Panc1 (cell line): Measurements from ENCODE around the gene DDC. TPM values are rescaled to one million over a fixed set of nuclear protein-coding genes. Genes with fewer than 3 reads are reported as not detected.

Experiments
- ATAC-seq: fragments of 200-7000 bp; cut with Tn5 transposase; 2 replicates; pipeline ENCODE4 v1.9.1; 2020; ENCODE audit warnings: mild to moderate bottlenecking, moderate library complexity
- BruUV-seq: library from RNA; stranded (reverse); fragments of 400-500 nt; replicated peaks from 2 replicates; lab custom pipeline; 2021; lab: Mats Ljungman, UMichigan
- CTCF ChIA-PET: fragments of 300-600 bp; sonication (Branson Sonifier 250); formaldehyde crosslinking; loops from one replicate; lab custom pipeline; 2022; ENCODE audit warnings: antibody characterized with exemption; lab: Charles Lee
- POLR2A ChIA-PET: fragments of 300-600 bp; sonication (Branson Sonifier 250); formaldehyde crosslinking; loops from one replicate; lab custom pipeline; 2022; ENCODE audit warnings: antibody characterized with exemption; lab: Charles Lee
- DNase-seq: peaks from one replicate; pipeline ENCODE4 v3.0.0-alpha.2; 2010; ENCODE audit warnings: low read depth, low spot score
- H3K27ac ChIP-seq: 2 replicates; pipeline ENCODE4 v1.5.1; 2011; ENCODE audit warnings: mild to moderate bottlenecking, low read length, inconsistent platforms
- H3K27me3 ChIP-seq: fragments of 200-500 bp; sonication (Bioruptor generic); 2 replicates; pipeline ENCODE4 v1.6.0; 2014; ENCODE audit warnings: low read length, inconsistent platforms; ENCODE audit not compliant: control insufficient read depth, insufficient read depth
- H3K36me3 ChIP-seq: fragments of 200-500 bp; sonication (Bioruptor generic); 2 replicates; pipeline ENCODE4 v1.5.1; 2014; ENCODE audit warnings: inconsistent platforms, mild to moderate bottlenecking, low read length, moderate library complexity; ENCODE audit not compliant: control insufficient read depth, insufficient read depth
- H3K4me1 ChIP-seq: 2 replicates; pipeline ENCODE4 v1.5.1; 2011; ENCODE audit warnings: inconsistent platforms, mild to moderate bottlenecking, low read length, moderate library complexity; ENCODE audit not compliant: control insufficient read depth, insufficient read depth
- H3K4me3 ChIP-seq, 2 experiments: 2 replicates each; pipeline ENCODE4 v1.5.1; 2011 to 2012; ENCODE audit warnings: low read depth in 2 of 2, low read length in 2 of 2, mild to moderate bottlenecking in 2 of 2, inconsistent platforms in 1 of 2, moderate library complexity in 1 of 2
- H3K9me3 ChIP-seq: fragments of 200-500 bp; sonication (Bioruptor generic); 2 replicates; pipeline ENCODE4 v1.5.1; 2014; ENCODE audit warnings: low read depth, mild to moderate bottlenecking, inconsistent platforms, low read length, moderate library complexity; ENCODE audit not compliant: control insufficient read depth, insufficient read depth
- CTCF ChIP-seq: fragments of 450-650 bp; IDR thresholded peaks from 2 replicates; pipeline ENCODE4 v1.5.1; 2017; ENCODE audit warnings: mild to moderate bottlenecking
- POLR2AphosphoS5 ChIP-seq: IDR thresholded peaks from 2 replicates; pipeline ENCODE4 v1.6.1; 2012; ENCODE audit warnings: mild to moderate bottlenecking, low read depth, low read length, moderate library complexity
- SIN3A ChIP-seq: IDR thresholded peaks from 2 replicates; pipeline ENCODE4 v1.6.1; 2012; ENCODE audit warnings: low read depth, mild to moderate bottlenecking, low read length, moderate library complexity, borderline replicate concordance; ENCODE audit not compliant: insufficient read depth
- TCF7L2 ChIP-seq: IDR thresholded peaks from 2 replicates; pipeline ENCODE4 v1.6.1; 2011; ENCODE audit warnings: mild to moderate bottlenecking, low read depth, low read length, inconsistent platforms
- in situ Hi-C: cut with HindIII; loops from 2 replicates; pipeline ENCODE4 v1.10.0; 2016; ENCODE audit warnings: low sequenced_read_pairs, low pct_unique_long_range_greater_than_20kb
- intact Hi-C: fragments of 100-400 bp; cut with micrococcal nuclease; formaldehyde crosslinking; loops from one replicate; pipeline ENCODE4 v1.10.0; 2022; ENCODE audit not compliant: unreplicated experiment
- total RNA-seq: library from RNA; stranded (reverse); gene quantifications from one replicate; pipeline ENCODE4 v1.2.1, GENCODE V29; 2021; ENCODE audit not compliant: unreplicated experiment
- TF ChIP-seq, protein P1 (sequence below), 2 experiments: IDR thresholded peaks; 2 replicates each; pipeline ENCODE4 v1.6.1; 2011 to 2012; ENCODE audit warnings: low read depth in 2 of 2, control low read depth in 1 of 2, low read length in 1 of 2, mild to moderate bottlenecking in 1 of 2, moderate library complexity in 1 of 2; ENCODE audit not compliant: insufficient read depth in 1 of 2

The DDC gene
- total RNA-seq, 1 experiment from 2014 or later = not detected

GRCh38 chr7:50418526-50419290 lies 146.5 kb downstream of the DDC start:
- no peak for DNase-seq
- TF ChIP-seq CTCF (no peak), TCF7L2 (no peak), SIN3A (no peak), POLR2AphosphoS5 (no peak)
- TF ChIP-seq, protein P1, sequence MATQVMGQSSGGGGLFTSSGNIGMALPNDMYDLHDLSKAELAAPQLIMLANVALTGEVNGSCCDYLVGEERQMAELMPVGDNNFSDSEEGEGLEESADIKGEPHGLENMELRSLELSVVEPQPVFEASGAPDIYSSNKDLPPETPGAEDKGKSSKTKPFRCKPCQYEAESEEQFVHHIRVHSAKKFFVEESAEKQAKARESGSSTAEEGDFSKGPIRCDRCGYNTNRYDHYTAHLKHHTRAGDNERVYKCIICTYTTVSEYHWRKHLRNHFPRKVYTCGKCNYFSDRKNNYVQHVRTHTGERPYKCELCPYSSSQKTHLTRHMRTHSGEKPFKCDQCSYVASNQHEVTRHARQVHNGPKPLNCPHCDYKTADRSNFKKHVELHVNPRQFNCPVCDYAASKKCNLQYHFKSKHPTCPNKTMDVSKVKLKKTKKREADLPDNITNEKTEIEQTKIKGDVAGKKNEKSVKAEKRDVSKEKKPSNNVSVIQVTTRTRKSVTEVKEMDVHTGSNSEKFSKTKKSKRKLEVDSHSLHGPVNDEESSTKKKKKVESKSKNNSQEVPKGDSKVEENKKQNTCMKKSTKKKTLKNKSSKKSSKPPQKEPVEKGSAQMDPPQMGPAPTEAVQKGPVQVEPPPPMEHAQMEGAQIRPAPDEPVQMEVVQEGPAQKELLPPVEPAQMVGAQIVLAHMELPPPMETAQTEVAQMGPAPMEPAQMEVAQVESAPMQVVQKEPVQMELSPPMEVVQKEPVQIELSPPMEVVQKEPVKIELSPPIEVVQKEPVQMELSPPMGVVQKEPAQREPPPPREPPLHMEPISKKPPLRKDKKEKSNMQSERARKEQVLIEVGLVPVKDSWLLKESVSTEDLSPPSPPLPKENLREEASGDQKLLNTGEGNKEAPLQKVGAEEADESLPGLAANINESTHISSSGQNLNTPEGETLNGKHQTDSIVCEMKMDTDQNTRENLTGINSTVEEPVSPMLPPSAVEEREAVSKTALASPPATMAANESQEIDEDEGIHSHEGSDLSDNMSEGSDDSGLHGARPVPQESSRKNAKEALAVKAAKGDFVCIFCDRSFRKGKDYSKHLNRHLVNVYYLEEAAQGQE (IDR thresholded peaks at IDR 0.05; ENCODE audit: insufficient read depth in 1 of 2, low read depth in 2 of 2, low read length in 1 of 2) = no peak
- ATAC-seq = no peak
- Histone ChIP-seq H3K36me3 (no peaks in the 10 kb centered on the region), H3K4me3 (no peak overlapping the region), H3K9me3 (no peaks in the 10 kb centered on the region), H3K27ac (no peak overlapping the region), H3K4me1 (no peaks in the 10 kb centered on the region), H3K27me3 (no peaks in the 10 kb centered on the region)
- BruUV-seq = no TSS peak
- intact Hi-C loops = loop anchor here (2.0 kb wide), 3 partner anchors 214 to 326 kb away; partner anchors contain the start of gene ZPBP
- ChIA-PET POLR2A (no interaction called here), CTCF (interaction anchor here (0.8 to 2.2 kb wide), 5 partner anchors 11 to 742 kb away, joined by 3 to 23 read pairs (median 5); no protein-coding TSS in a partner anchor)
- in situ Hi-C loops = no loop called here

DNA sequence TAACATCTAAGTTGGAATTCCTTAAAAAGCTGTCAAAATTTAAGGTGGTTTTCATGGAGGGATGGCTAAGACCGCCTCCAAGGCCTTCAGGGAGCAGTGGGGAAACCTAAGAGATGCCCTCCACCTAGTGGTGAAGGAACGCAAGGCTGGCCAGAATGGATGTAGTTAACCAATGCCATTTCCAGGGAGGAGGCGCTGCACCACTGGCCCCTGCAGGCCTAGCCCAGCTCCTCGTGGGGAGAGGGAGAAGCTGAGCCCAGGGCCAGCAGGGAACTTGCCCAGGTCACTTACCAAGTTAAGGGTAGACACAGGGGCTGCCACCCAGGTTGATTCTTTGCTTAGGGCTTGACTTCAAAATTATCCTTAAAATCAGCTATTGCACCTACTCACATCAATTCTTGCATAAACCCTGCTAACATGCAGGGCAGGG lies 147.1 kb downstream of the DDC start:
- POLR2A ChIA-PET = no interaction called here
- CTCF ChIA-PET = interaction anchor here (0.8 to 2.2 kb wide), 5 partner anchors 11 to 743 kb away, joined by 3 to 23 read pairs (median 5); no protein-coding TSS in a partner anchor
- intact Hi-C loops = loop anchor here (2.0 kb wide), 3 partner anchors 213 to 325 kb away; partner anchors contain the start of gene ZPBP
- TF ChIP-seq POLR2AphosphoS5 (no peak), CTCF (peak; percentile 98)
- Histone ChIP-seq H3K4me1 (no peaks in the 10 kb centered on the region), H3K9me3 (no peaks in the 10 kb centered on the region), H3K27ac (no peak overlapping the region), H3K36me3 (no peaks in the 10 kb centered on the region), H3K27me3 (no peaks in the 10 kb centered on the region), H3K4me3 (no peak overlapping the region)
- DNase-seq (peak; percentile 73), ATAC-seq (peak; percentile 100)
- in situ Hi-C loops = no loop called here
- no TSS peak for BruUV-seq
